ENCODE results near the gene ECT2. TPM values are rescaled to one million over a fixed set of nuclear protein-coding genes. Genes with fewer than 3 reads are reported as not detected.

Gene ECT2
- polyA plus RNA-seq, 1 donor from 2014 or later, result 6.3 TPM

GRCh38 chr3:172787019-172787418, 36.5 kb downstream of the ECT2 start:
- no peaks in the 10 kb centered on the region for H3K9me3 ChIP-seq (ENCODE audit: low read length)
- H3K27ac ChIP-seq (ENCODE audit: low read length), result no peak overlapping the region
- TF ChIP-seq CTCF (IDR thresholded peaks at IDR 0.05; ENCODE audit: poor library complexity, severe bottlenecking) (no peak), RAD21 (conservative IDR thresholded peaks at IDR 0.05) (no peak), POLR2AphosphoS5 (IDR thresholded peaks at IDR 0.05) (no peak), EZH2 (IDR thresholded peaks at IDR 0.05; ENCODE audit: borderline replicate concordance, insufficient read depth, low read length, poor library complexity, severe bottlenecking) (no peak)
- no peaks in the 10 kb centered on the region for H3K9me2 ChIP-seq (ENCODE audit: insufficient read depth, low read length)
- no peak overlapping the region for H3K4me3 ChIP-seq (ENCODE audit: low read length)
- no peaks in the 10 kb centered on the region for H3F3A ChIP-seq (ENCODE audit: insufficient read depth, low read length, poor library complexity, severe bottlenecking)
- H4K20me1 ChIP-seq (ENCODE audit: insufficient read depth), result no peaks in the 10 kb centered on the region
- H3K4me2 ChIP-seq (ENCODE audit: low read length), result no peak overlapping the region
- H3K36me3 ChIP-seq (ENCODE audit: insufficient read depth, low read length), result no peaks in the 10 kb centered on the region
- H3K79me2 ChIP-seq (replicated peaks; ENCODE audit: insufficient read depth, low read length), result no peaks in the 10 kb centered on the region
- H3K9ac ChIP-seq (ENCODE audit: low read length), result no peak overlapping the region
- no peak overlapping the region for H2AFZ ChIP-seq (ENCODE audit: low read depth, low read length)
- no peaks in the 10 kb centered on the region for H3K27me3 ChIP-seq (ENCODE audit: insufficient read depth, low read depth, low read length)

- H3K4me3 ChIP-seq (ENCODE audit: low read length), result no peak overlapping the region
- H3K4me2 ChIP-seq (ENCODE audit: low read length), result no peak overlapping the region
- H3K9ac ChIP-seq (ENCODE audit: low read length), result no peak overlapping the region
- no peak for TF ChIP-seq CTCF (IDR thresholded peaks at IDR 0.05; ENCODE audit: poor library complexity, severe bottlenecking)
- TF ChIP-seq TAF1 (IDR thresholded peaks at IDR 0.05; ENCODE audit: low read depth), result no peak
- TF ChIP-seq SMC3 (conservative IDR thresholded peaks at IDR 0.05; ENCODE audit: poor library complexity), result no peak
- no peak for TF ChIP-seq RAD21 (conservative IDR thresholded peaks at IDR 0.05)
- no peak for TF ChIP-seq EZH2 (IDR thresholded peaks at IDR 0.05; ENCODE audit: borderline replicate concordance, insufficient read depth, low read length, poor library complexity, severe bottlenecking)
- no peak for TF ChIP-seq POLR2AphosphoS5 (IDR thresholded peaks at IDR 0.05)
- TF ChIP-seq, protein P1, sequence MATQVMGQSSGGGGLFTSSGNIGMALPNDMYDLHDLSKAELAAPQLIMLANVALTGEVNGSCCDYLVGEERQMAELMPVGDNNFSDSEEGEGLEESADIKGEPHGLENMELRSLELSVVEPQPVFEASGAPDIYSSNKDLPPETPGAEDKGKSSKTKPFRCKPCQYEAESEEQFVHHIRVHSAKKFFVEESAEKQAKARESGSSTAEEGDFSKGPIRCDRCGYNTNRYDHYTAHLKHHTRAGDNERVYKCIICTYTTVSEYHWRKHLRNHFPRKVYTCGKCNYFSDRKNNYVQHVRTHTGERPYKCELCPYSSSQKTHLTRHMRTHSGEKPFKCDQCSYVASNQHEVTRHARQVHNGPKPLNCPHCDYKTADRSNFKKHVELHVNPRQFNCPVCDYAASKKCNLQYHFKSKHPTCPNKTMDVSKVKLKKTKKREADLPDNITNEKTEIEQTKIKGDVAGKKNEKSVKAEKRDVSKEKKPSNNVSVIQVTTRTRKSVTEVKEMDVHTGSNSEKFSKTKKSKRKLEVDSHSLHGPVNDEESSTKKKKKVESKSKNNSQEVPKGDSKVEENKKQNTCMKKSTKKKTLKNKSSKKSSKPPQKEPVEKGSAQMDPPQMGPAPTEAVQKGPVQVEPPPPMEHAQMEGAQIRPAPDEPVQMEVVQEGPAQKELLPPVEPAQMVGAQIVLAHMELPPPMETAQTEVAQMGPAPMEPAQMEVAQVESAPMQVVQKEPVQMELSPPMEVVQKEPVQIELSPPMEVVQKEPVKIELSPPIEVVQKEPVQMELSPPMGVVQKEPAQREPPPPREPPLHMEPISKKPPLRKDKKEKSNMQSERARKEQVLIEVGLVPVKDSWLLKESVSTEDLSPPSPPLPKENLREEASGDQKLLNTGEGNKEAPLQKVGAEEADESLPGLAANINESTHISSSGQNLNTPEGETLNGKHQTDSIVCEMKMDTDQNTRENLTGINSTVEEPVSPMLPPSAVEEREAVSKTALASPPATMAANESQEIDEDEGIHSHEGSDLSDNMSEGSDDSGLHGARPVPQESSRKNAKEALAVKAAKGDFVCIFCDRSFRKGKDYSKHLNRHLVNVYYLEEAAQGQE (IDR thresholded peaks at IDR 0.05; ENCODE audit: borderline replicate concordance), result no peak
- TF ChIP-seq MXI1 (conservative IDR thresholded peaks at IDR 0.05; ENCODE audit: poor library complexity, severe bottlenecking), result no peak
- no peak for TF ChIP-seq EP300 (conservative IDR thresholded peaks at IDR 0.05; ENCODE audit: poor library complexity, severe bottlenecking)
- no peaks in the 10 kb centered on the region for H4K20me1 ChIP-seq (ENCODE audit: insufficient read depth)
- no peaks in the 10 kb centered on the region for H3K9me2 ChIP-seq (ENCODE audit: insufficient read depth, low read length)
- H2AFZ ChIP-seq (ENCODE audit: low read depth, low read length), result no peak overlapping the region
- H3F3A ChIP-seq (ENCODE audit: insufficient read depth, low read length, poor library complexity, severe bottlenecking), result no peaks in the 10 kb centered on the region
- H3K79me2 ChIP-seq (replicated peaks; ENCODE audit: insufficient read depth, low read length), result no peaks in the 10 kb centered on the region
- no peak overlapping the region for H3K27ac ChIP-seq (ENCODE audit: low read length)
- no peaks in the 10 kb centered on the region for H3K36me3 ChIP-seq (ENCODE audit: insufficient read depth, low read length)
- no peaks in the 10 kb centered on the region for H3K27me3 ChIP-seq (ENCODE audit: insufficient read depth, low read depth, low read length)
- H3K9me3 ChIP-seq (ENCODE audit: low read length), result no peaks in the 10 kb centered on the region
These were observed 37.2 kb downstream of the ECT2 start for GRCh38 chr3:172787746-172788145.
